ENCODE measurements around the gene BAHCC1.

GRCh38 chr17:81488276-81488860 lies 93.1 kb downstream of the BAHCC1 start:
- no peak for TF ChIP-seq CTCF (IDR thresholded peaks at IDR 0.05; ENCODE audit: low read depth, low read length)
- no peak for TF ChIP-seq EZH2phosphoT487 (IDR thresholded peaks at IDR 0.05; ENCODE audit: low read depth)

Data from OCI-LY3 (cell line).